Measurements from ENCODE around the gene KIAA2012. TPM values are rescaled to one million over a fixed set of nuclear protein-coding genes. Genes with fewer than 3 reads are reported as not detected.

Gene KIAA2012
- total and polyA plus RNA-seq, 2 of the 4 experiments (the other 2 are of a cell fraction): under 0.01 to 0.09 TPM

- Histone ChIP-seq H2AK9ac (replicated peaks; ENCODE audit: low read depth, low read length, poor library complexity) (no peak overlapping the region), H3K23ac (ENCODE audit: low read depth, low read length) (no peak overlapping the region), H3K27ac (ENCODE audit: insufficient read depth, low read length) (no peak overlapping the region), H3K9me1 (ENCODE audit: insufficient read depth, low read length) (no peaks in the 10 kb centered on the region), H2BK120ac (ENCODE audit: low read depth, low read length) (peak overlapping the region; percentile 66), H3K56ac (ENCODE audit: extremely low read depth, insufficient read depth, low read length) (no peak overlapping the region; the same call in 1 of the 2 replicates), H2BK5ac (ENCODE audit: low read depth, low read length, poor library complexity, severe bottlenecking) (no peak overlapping the region), H3K4me2 (ENCODE audit: low read depth, low read length) (no peak overlapping the region), H2BK15ac (ENCODE audit: low read depth, low read length) (peak overlapping the region; percentile 23; the same call in 2 of the 3 replicates), H3K27me3 (ENCODE audit: control insufficient read depth, insufficient read depth, low read length) (no peaks in the 10 kb centered on the region), H2AK5ac (ENCODE audit: low read depth, low read length) (no peak overlapping the region), H2BK20ac (ENCODE audit: low read depth, low read length) (peak overlapping the region; percentile 30; the same call in 1 of the 2 replicates), H4K91ac (ENCODE audit: insufficient read depth, low read depth, low read length) (peak overlapping the region; percentile 35), H2AFZ (replicated peaks; ENCODE audit: low read length, poor library complexity) (no peak overlapping the region), H4K5ac (ENCODE audit: low read depth, low read length) (peak overlapping the region; percentile 18; the same call in 1 of the 2 replicates), H3K36me3 (ENCODE audit: control insufficient read depth, insufficient read depth, low read length) (no peaks in the 10 kb centered on the region), H4K20me1 (ENCODE audit: insufficient read depth, low read length) (no peaks in the 10 kb centered on the region), H3K9ac (ENCODE audit: low read depth, low read length) (no peak overlapping the region), H3K9me3 (ENCODE audit: control insufficient read depth, insufficient read depth, low read length) (no peaks in the 10 kb centered on the region), H3K4ac (ENCODE audit: low read depth, low read length) (peak overlapping the region; percentile 46; the same call in 1 of the 2 replicates), H3K4me3 (ENCODE audit: insufficient read depth, low read depth, low read length) (no peak overlapping the region), H3K4me1 (ENCODE audit: control insufficient read depth, insufficient read depth, low read length) (peaks cover 5% of the 10 kb centered on the region), H3K18ac (ENCODE audit: low read depth, low read length) (no peak overlapping the region), H4K8ac (ENCODE audit: low read depth in 2 of 2, low read length in 2 of 2) (peak overlapping the region in 1 of 2 experiments; percentile 36; a peak in 1 of 4 replicates), H3K79me1 (ENCODE audit: low read depth in 1 of 2, low read length in 2 of 2) (no peaks in the 10 kb centered on the region), H3K14ac (replicated peaks; ENCODE audit: low read depth, low read length) (no peak overlapping the region; the same call in 1 of the 2 replicates)
- DNase-seq: peak; percentile 54
- CTCF ChIA-PET: interaction anchor here (0.8 to 1.0 kb wide), 3 partner anchors 14 to 56 kb away, joined by 3 to 4 read pairs (median 3); no protein-coding TSS in a partner anchor
- dilution Hi-C loops (cut with HindIII; ENCODE audit: low sequenced_read_pairs, unreplicated experiment): no loop called here
- 46% methylated on average over 2 of the region's 2 CpGs; no CpG with 5 or more reads in 1 of the 2 experiments for WGBS, 2 experiments (ENCODE audit: extremely low coverage in 2 of 2, insufficient read length in 1 of 2)
- TF ChIP-seq ELK1 (IDR thresholded peaks at IDR 0.05; ENCODE audit: borderline replicate concordance, low read depth, low read length): no peak
- TF ChIP-seq RCOR1 (IDR thresholded peaks at IDR 0.05; ENCODE audit: insufficient replicate concordance, low read length): no peak
- TF ChIP-seq RFX5 (IDR thresholded peaks at IDR 0.05; ENCODE audit: low read depth, low read length): no peak
- TF ChIP-seq CTCF (conservative IDR thresholded peaks at IDR 0.05; ENCODE audit: low read depth, low read length): peak; percentile 68
- TF ChIP-seq CHD1 (IDR thresholded peaks at IDR 0.05; ENCODE audit: low read depth, low read length): no peak
- TF ChIP-seq FOS (IDR thresholded peaks at IDR 0.05; ENCODE audit: low read depth, low read length): no peak
- TF ChIP-seq SMC3 (IDR thresholded peaks at IDR 0.05; ENCODE audit: low read depth, low read length): peak; percentile 87
- TF ChIP-seq RAD21 (IDR thresholded peaks at IDR 0.05; ENCODE audit: low read length): peak; percentile 79
- no peak for TF ChIP-seq NFE2L2 (IDR thresholded peaks at IDR 0.05; ENCODE audit: low read depth, low read length)
- TF ChIP-seq MXI1 (IDR thresholded peaks at IDR 0.05; ENCODE audit: borderline replicate concordance, low read depth, low read length): no peak
- TF ChIP-seq BHLHE40 (IDR thresholded peaks at IDR 0.05; ENCODE audit: low read depth, low read length): no peak
- in situ Hi-C loops (cut with MboI; ENCODE audit: low sequenced_read_pairs): no loop called here
- peak; percentile 89 for ATAC-seq (ENCODE audit: low read depth)
- BruUV-seq (replicated peaks): no TSS peak
- POLR2A ChIA-PET (ENCODE audit: unreplicated experiment): no interaction called here
- intact Hi-C loops (cut with micrococcal nuclease): loop anchor here (1.0 to 5.0 kb wide), 2 partner anchors 43 to 74 kb away; no protein-coding TSS in a partner anchor
These were observed 31.3 kb downstream of the KIAA2012 start for GRCh38 chr2:202104286-202104870.

Data from IMR-90 (cell line).